Measurements from ENCODE around the gene PDGFA.
A peak's percentile ranks its signal among the peaks of the same experiment; 100 is the strongest.
"Not testable (repeated sequence)": the region's sequence is repeated elsewhere in the genome, so short reads cannot be mapped to it uniquely, and the experiment has no call there.

The PDGFA gene

DNA sequence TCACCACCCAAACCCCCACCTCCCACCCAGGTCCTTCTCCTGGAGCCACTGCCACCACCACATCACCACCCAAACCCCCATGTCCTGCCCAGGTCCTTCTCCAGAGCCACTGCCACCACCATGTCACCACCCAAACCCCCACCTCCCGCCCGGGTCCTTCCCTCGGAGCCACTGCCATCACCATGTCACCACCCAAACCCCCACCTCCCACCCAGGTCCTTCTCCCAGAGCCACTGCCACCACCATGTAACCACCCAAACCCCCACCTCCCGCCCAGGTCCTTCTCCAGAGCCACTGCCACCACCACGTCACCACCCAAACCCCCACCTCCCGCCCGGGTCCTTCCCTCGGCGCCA is 31.9 kb upstream of the PDGFA start:
- DNase-seq = not testable (repeated sequence)

DNA sequence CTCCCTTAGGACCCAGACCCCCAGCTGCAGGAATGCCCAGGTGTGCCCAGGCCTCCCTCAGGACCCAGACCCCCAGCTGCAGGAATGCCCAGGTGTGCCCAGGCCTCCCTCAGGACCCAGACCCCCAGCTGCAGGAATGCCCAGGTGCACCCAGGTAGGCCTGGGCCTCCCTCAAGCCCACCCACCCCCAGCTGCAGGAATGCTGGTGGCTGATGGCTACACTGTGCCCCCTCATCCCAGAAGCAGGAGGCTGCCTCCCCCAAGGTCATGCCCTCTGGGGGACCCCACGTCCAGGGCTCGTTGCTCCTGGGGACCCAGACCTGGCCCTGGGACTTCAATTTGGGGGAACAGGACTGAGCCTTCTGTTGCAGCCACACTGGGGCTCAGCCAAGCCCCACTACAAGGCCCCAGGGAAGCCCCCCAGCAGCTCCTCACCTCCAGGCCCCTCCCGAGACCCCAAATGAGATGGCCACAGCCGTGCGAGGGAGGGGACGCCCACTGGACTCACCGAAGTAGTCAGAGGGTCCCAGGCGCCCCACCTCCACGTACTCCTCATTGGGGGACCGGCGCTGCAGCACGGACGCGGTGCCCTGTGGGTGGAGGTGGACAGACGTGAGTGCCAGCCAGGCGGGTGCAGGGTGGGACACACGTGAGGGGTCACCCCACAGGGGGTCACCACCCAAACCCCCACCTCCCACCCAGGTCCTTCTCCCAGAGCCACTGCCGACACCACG is 31.4 kb upstream of the PDGFA start:
- no peak for DNase-seq

DNA sequence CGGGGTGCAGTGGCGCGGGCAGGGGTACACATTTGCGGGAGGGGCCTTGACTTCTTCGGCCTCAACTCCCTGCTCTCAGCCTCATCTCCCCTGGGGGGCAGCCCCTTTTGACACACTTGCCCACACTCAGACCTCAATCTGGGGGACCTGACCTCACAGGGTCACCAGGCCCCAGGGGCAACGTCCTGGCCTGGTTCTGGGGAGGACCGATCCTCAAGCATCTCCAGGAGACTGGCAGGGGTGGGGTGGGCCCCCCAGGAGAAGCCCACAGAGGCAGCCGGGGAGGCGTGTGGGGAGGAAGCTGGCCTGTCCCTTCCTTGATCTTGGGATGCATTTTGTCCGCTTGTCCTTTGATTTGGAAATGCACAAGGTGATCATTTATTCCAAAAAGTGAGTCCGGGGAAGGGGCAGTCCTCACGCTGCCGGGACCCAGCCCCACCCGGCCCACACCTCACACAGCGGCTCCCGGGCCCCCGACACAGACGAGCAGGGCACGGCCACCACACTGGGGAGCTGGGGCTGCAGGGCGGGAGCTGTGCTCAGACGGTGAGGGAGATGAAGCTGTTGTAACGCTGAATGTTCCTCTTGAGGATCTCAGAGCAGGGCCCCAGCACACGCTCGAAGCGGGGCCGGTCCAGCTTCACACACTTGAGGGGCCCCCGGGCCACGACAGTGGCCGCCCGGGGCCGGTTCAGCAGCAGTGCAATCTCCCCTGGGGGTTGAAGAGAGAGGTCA is 30.4 kb upstream of the PDGFA start:
- DNase-seq = no peak

DNA sequence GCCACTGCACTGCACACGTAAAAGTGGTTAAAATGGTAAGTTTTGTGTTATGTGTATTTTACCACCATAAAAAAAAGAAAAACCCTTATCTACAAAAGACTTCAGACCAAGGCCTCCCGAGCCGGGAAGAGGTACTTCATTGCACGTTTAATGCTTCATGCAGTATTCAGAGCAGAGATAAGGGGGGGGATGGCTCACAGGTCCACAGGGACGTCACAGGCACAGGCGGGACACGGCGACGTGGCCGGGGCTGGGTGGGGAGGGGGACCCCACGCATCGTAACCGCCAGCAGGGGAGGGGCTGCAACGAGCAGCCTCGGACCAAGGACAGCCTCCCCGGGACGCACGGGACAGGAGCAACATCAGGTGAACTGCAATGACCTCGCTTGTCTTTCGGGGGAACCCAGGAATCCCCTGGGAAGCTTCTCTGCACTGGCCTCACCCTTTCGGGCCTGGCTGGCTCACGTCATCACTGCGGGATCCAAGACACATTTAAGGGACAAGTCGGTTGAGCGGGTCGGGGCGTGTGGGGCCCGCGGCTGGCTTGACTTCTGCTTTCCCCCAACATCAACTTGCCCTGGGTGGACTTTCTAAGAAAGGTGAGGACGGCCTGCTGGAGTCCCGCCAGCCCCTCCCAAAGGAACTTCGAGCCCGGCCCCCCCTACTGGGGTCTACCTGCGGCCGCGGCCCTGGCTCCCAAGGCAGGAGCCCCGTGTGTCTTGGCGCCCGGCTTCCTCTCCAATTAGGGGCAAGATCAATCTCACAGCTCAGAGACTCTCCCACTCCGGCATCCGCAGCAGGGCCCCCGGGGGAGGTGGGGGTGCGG is 29.6 kb upstream of the PDGFA start:
- no peak for DNase-seq

DNA sequence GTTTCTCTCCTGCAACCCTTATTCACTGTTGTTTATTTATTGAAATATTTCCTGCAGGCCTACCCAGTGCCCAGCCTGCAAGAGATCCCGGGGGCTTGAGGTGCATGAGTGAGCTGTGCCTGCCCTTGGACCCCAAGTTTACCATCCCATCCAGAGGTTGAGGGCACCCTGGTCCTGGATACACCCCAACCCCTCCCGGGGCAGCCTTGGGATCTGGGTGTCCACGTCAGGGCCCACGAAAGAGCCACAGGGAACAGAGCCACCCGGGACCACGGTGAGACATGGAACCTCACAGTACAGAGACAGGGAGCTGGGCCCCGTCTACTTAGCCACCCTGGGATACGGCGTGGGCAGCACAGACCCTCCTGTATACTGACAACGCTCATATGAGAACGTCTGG is 28.8 kb upstream of the PDGFA start:
- DNase-seq = no peak

DNA sequence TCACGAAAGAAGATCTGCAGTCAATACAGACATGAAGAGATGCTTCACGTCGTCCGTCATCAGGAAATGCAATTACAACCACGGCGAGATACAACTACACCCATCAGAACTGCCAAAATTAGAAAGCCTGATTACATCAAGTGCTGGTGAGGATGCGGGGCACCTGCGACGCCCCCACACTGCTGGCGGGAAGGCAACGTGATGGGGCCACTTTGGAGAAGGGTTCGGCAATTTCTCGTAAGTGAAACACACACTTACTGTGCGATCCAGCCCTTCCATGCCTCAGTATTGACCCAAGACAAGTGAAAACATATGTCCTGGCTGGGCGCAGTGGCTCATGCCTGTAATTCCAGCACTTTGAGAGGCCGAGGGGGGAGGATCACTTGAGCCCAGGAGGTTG is 25.8 kb upstream of the PDGFA start:
- DNase-seq = no peak

DNA sequence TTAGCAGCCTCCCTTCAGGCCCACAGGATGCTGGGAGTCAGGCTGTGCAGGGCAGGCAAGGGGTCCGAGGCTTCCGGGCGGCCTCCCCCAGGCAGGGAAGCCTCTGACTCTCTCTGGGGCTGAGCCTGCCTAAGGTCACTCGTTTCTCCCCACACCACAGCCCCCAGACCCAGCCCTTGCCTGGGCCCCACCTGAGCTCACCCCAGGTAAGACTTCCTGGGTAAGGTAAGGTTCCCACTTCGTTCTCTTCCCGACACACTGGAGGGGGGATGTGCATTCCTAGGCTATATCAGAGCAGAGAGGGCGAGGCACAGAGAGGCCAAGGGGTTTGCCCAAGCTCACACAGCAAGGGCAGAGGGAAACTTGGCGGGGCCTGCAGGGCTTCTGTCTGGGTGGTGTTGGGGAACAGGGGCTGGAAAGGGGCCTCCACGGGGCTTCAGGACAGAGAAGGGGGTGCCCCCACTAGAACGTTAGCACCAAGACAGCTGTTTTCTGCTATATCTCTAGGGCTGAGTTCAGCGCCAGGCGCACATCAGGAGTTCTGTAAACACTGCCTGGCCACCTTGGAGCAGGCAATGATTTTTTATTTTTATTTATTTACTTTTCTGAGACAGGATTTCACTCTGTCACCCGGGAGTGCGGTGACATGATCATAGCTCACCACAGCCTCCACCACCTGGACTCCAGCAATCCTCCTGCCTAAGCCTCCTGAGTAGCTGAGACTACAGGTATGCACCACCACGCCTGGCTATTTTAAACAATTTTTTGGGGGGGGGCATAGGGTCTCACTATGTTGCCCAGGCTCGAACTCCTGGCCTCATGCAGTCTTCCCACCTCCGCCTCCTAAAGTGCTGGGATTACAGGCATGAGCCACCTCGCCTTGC is 24.9 kb upstream of the PDGFA start:
- no peak for DNase-seq

DNA sequence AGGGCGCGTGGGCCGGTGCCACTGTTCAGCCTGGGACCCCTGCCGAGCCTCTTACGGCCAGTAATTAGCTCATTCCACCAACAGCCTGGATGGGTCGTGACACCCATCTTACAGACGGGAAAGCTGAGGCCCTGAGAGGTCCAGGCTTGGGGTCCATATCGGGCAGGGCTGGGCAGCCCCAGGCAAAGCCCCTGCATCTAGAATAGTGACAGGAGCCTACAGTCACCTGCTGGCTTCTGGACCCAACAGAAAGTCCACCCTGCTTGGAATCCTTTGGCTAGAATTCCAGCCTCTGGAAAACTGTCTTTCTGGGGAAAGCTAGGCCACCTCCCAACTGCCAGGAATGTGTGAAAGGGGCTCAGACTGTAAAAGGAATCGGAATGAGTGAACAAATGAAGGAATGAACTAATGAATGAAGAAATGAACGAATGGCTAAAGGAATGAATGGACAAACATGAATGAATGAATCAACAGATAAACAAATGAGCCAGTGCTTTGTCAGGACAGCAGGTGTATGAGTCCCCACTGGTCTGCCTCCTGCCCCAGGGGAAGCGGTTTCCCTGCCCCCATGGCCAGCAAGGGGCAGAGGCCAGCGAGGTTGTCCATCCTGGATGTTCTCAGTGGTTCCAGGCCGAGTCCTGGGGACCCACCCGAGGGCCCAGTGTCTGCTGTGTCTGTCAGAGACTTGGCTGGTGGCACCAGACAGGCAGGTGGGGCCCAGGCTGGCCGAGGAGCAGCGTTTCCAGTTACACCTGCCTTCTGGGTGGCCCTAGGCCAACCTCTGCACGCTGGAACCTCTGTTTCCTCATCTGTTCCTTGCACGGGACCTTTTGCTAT is 24.1 kb upstream of the PDGFA start:
- no peak for DNase-seq

DNA sequence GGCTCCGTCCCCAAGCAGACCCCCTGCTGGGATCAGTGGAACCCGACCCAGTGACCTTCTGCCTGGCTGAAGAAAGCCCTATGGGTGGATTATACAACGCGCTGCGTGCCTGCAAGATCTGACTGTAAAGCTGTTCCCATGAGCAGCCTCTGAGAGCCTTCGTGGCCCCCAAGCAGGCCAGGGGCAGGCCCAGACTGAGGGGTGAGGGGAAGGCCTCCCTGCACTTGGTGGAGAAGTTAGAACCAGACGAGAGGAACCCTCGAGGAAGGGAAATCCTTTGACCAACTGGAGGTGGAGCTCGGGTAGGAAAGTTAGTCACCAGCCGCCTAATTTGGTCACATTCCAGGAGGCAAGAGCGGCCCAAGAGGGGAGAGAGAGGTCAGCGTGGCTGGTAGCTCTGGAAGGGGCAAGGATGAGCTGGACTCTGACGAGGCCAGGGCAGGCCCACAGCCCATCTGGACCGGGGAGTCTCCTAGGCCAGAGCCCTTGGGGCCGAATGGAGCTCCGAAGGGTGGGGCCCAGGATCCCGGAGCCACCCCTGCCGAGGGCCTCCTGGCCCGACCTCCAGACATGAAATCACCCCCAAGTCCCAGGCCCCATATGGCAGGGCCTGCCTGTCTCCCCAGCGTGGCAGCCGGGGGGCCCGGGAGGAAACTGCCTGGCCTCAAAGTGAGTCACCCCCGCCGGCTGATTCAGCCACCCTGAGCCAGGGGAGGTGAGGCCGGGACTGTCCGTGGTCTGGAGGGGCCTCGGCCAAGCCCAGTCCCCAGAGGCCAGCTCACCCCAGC is 23.3 kb upstream of the PDGFA start:
- DNase-seq = peak; percentile 87

DNA sequence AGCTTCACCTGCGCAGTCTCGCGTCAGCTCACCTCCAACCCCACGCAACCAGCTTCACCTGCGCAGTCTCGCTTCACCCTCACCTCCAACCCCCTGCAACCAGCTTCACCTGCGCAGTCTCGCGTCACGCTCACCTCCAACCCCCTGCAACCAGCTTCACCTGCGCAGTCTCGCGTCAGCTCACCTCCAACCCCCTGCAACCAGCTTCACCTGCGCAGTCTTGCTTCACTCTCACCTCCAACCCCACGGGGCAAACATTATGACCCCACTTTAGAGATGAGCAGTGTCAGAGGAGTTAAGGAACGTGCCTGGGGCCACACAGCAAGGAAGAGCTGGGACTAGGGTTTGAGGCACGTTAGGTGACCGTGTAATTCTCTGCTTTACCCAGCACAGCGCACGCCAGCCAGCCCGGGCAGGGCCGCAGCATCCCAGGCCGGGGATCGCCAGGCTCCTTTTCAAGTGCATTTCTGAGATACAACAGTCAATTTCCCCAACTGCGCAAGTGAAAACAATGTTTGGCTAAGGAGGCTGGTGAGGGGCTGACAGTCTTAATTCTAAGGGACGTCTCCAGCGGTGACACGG is 22.6 kb upstream of the PDGFA start:
- no peak for DNase-seq

DNA sequence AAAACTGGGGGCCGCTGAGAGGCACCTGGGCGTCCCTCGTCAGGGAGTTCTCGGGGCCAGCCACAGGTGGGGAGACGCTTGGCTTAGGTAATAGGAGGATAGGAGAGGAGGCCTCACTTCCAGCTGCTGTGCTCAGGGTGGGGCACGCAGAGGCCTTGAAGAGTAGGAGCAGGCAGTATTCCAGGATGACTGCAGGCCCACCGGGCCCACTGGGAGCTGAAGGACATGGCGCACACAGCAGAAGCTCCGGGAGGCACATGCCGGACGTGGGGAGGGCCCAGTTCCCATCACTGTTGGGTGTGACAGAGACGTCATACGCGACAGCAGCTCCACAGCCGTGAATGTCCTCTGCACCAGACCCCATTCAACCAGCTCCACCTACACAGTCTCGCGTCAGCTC is 22.0 kb upstream of the PDGFA start:
- no peak for DNase-seq

DNA sequence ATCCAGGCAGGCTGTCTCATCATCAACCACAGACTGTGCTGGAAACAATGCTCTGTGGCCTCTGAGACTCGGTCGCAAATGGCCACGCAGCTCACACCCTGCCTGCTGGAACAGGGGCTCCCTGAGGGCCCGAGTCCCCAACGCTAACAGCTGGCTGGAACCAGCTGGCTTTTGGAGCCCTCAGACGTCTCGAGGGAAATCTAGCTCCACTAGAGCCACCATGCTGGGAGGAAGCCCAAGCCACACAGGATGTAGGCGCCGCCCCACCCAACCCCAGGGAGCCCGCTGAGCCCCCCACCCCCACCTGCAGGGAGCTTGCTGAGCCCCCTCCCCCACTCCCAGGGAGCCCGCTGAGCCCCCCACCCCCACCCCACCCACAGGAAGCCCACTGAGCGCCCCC is 21.4 kb upstream of the PDGFA start:
- DNase-seq = no peak

DNA sequence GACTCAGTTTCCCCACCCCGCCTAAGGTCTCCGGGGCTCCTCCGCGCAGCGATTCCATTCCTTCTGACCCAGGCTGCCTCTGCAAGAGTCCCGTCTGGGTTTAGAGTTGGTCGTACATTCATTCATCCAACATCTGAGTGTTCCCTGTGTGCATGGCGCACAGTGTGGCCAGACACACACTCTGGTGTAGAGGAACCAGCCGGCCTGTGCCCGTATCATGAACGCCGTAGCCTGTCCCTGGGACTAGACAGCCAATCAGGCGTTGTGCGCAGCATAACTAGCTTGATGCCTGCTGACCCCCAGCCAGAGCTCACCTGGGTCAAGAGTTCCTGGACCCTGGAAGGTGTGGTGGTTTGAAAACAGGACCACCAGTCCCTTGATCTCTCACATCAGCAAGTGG is 20.9 kb upstream of the PDGFA start:
- no peak for DNase-seq

DNA sequence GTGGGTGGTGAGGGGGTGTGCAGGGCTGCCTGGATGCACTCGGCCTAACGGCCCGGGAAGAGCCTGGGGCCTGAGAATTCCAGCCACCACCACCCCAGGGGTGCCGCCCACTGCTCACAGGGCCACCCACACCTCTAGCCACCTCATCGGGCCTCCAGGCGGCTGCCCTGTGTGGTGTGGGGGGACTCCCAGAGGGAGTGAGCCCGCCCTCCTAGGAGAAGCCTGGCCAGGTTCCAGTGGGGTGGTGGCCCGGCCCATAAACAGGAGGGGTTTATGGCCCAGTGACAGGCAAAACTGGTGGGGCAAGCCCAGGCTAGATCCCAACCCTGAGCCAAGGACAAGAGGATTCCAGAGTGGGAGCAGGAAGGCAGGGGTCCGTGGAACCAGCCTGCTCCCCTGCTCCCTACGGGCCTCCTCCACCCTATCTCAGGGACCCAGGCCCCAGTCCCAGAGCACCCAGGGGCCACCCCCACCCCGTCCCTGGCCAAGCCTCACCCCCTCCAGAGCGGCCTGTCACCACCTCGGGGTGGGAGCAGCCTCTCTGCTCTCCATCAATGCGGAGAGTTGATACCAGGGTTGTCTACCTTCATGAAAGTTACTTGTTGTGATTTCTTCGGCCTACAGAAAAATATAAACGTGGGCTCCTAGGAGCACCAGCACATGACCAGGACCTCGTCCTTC is 20.2 kb upstream of the PDGFA start:
- peak; percentile 84 for DNase-seq

DNA sequence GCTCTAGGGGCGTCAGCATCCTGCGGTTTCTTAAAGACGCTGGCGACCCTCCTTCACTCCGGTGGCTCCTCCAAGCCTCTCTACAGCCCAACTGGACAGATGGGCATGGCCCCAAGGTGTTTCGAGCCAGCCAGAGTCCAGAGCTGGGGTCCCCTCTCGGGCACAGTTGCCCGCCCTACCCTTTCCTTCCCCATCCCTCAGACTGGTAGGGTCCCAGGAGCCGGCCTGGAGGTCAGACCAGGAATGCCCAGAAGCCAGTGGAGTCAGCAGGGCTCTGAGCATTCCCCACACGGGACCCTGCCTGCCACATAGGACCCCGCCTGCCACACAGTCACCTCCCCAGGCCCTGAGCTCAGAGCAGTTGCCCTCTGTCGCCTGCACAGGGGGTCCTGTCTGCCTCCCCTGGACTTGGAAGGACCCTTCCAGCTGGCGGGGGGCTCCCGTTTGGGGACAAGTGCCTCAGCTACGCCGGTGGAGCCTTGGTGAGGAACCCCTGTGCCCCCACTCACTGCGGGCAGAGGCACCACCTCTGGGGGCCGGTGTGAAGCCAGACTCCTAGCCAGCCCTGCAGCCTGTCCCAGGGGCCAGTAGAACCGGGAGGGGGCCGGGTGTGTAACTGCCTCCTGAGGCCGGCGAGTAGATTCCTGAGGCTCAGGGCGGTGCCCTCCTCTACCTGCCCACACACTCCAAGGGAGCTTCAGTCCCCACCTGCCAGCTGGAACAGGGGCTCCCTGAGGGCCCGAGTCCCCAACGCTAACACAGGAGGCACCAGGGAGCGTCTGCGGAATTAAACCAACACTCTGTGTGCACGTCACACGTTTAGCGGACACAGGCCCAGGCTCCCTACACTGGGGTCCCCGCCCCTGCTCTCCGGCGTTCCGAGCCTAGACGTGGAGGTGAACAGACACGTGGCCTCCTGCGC is 19.4 kb upstream of the PDGFA start:
- no peak for DNase-seq

DNA sequence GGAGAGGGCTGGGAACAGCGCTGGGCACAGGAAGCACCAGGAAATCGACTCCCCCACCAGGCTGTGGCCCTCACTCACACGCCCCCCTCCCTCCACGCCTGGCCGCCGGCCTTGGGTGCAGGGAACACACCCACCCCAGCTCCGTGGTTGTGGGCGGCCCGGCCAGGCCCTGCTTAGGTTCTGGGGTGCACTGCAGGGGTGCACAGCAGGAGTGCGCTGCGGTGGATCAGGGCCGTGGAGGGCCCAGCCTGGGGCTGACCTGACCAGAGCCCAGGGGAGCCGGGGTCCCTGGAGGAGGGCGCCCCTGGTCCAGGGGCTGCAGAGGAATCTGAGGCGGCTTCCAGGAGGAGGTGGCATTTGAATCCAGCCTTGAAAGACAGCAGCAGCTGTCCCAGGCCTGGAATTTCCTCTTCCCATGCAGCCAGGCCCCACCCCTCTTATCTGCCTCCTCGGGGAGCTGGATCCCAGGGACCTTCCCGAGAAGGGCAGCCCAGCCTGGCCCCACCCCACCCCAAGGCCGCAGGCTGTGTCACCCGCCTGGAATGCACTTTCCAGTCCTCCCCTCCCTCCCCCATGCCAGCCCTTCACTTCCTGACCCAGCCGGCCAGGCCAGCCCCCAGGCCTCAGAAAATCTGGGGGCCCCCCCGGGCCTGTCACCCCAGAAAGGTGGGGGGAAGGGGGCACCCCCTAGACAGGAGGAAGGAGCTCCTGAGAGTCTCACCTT is 18.4 kb upstream of the PDGFA start:
- peak; percentile 97 for DNase-seq

DNA sequence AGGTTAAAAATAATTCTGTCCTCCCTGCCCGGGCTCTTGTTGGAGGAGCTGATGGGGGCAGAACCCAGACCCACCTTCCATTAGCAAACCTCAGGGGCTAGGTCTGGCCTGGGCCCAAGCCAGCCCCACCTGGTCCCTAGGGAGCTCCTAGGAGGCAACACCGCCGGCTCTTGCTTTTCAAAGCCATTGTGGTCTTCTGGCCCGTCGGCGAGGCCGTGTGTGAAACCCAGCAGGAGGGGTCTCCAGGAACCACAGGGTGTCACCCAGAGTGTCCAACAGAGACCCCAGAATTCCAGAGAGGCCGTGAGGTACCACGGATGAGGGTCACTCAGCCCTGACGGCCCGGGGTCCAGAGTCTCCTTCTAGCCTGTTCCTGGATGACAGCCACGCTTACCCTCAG is 16.6 kb upstream of the PDGFA start:
- no peak for DNase-seq

DNA sequence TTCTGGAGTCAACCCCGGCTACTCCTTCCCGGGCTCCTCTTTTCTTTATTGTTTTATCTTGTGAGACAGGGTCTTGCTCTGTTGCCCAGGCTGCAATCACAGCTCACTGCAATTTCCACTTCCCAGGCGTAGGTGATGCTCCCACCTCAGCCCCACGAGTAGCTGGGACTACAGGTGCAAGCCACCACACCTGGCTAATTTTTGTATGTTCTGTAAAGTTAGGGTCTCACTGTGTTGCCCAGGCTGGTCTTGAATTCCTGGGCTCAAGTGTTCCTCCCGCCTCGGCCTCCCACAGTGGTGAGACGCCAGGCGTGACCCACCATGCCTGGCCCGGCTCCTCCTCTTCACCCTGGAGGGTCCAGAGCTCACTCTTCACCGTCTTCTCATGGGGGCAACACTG is 15.3 kb upstream of the PDGFA start:
- no peak for DNase-seq
